ENCODE measurements around the gene NTM. TPM values are rescaled to one million over a fixed set of nuclear protein-coding genes. Genes with fewer than 3 reads are reported as not detected.
A peak's percentile ranks its signal among the peaks of the same experiment; 100 is the strongest.
"Not testable (repeated sequence)": the region's sequence is repeated elsewhere in the genome, so short reads cannot be mapped to it uniquely, and the experiment has no call there.

The NTM gene
- total RNA-seq, 4 donors from 2014 or later = 1.4 to 2.8 (median 1.7) TPM

DNA sequence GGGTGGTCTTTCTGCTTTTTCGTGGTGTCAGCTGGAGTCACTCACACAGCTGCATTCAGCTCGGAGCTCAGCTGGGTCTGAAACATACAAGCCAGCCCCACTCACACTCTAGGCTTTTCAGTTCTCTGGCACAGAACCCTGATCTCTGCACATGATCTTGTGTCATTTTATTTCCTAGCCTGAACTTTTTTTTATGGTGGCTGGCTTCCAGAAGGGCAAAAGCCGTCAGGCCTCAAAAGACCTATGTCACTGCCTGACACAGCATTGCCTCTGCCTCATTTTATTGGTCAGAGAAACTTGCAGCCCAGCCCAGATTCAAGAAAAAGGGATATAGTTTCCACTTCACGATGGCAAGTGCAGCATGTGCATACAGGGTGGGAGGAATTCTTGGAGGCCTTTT, 117.8 kb downstream of the NTM start:
- no peak overlapping the region for H3K27ac ChIP-seq
- H3K9me3 ChIP-seq = no peaks in the 10 kb centered on the region
- no peaks in the 10 kb centered on the region for H3K27me3 ChIP-seq
- H3K4me3 ChIP-seq = no peak overlapping the region
- H3K4me1 ChIP-seq = no peaks in the 10 kb centered on the region
- peak in 1 of 3 donors; percentile 66 for DNase-seq
- TF ChIP-seq, protein P1, sequence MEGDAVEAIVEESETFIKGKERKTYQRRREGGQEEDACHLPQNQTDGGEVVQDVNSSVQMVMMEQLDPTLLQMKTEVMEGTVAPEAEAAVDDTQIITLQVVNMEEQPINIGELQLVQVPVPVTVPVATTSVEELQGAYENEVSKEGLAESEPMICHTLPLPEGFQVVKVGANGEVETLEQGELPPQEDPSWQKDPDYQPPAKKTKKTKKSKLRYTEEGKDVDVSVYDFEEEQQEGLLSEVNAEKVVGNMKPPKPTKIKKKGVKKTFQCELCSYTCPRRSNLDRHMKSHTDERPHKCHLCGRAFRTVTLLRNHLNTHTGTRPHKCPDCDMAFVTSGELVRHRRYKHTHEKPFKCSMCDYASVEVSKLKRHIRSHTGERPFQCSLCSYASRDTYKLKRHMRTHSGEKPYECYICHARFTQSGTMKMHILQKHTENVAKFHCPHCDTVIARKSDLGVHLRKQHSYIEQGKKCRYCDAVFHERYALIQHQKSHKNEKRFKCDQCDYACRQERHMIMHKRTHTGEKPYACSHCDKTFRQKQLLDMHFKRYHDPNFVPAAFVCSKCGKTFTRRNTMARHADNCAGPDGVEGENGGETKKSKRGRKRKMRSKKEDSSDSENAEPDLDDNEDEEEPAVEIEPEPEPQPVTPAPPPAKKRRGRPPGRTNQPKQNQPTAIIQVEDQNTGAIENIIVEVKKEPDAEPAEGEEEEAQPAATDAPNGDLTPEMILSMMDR (IDR thresholded peaks at IDR 0.05) = no peak
- H3K36me3 ChIP-seq = no peaks in the 10 kb centered on the region

DNA sequence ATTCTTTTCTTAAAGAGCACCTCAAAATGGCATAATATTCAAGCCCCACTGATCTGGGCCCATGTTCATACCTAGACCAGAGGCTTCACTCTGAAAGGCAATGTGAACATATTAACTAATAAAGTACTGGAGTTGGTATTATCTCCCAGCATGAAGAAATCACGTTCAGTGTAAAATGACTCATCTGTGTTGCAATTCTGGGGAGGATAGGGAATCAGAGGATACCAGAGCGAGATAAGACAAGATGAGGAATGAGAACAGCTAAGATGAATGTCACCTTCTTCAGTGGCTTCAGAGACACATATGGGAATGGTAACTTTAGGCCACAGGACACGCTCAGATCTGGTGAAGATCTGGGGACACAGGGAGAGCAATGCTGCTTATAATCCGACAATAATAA, 121.1 kb downstream of the NTM start:
- H3K4me1 ChIP-seq = no peaks in the 10 kb centered on the region
- TF ChIP-seq, protein P1 (IDR thresholded peaks at IDR 0.05) = no peak
- no peak for TF ChIP-seq POLR2A (IDR thresholded peaks at IDR 0.05)
- DNase-seq = no peak

DNA sequence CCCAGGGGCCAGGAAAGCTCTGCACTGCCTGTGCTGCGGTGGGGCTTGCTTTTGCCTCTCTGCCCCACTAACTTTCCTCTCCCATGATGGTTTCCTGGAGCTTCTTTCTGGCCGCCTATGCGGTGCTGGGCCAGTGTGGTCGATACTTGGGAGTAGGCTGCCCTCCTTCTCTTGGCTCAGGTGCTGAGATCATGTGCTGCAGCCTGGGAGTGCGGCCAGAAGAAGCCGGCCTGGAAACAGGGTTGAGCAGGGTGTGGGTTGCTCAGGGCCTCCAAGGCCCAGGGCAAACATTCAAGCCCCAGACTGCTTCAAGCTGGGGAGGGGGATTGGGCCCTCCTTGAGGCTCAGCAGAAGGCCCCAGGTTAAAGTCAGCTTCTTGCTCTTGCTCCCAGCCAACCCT, 125.0 kb downstream of the NTM start:
- no peaks in the 10 kb centered on the region for H3K9me3 ChIP-seq
- H3K27ac ChIP-seq = no peak overlapping the region
- no peaks in the 10 kb centered on the region for H3K36me3 ChIP-seq
- no peaks in the 10 kb centered on the region for H3K4me1 ChIP-seq
- DNase-seq = no peak
- no peaks in the 10 kb centered on the region for H3K27me3 ChIP-seq
- no peak overlapping the region for H3K4me3 ChIP-seq
- no peak for TF ChIP-seq POLR2A (IDR thresholded peaks at IDR 0.05)
- TF ChIP-seq, protein P1 (IDR thresholded peaks at IDR 0.05) = no peak

More for the DNA sequence above, 121.1 kb downstream of the NTM start:
- Histone ChIP-seq H3K9me3 (no peaks in the 10 kb centered on the region), H3K36me3 (no peaks in the 10 kb centered on the region), H3K4me3 (no peak overlapping the region), H3K27me3 (no peaks in the 10 kb centered on the region), H3K27ac (no peak overlapping the region)

DNA sequence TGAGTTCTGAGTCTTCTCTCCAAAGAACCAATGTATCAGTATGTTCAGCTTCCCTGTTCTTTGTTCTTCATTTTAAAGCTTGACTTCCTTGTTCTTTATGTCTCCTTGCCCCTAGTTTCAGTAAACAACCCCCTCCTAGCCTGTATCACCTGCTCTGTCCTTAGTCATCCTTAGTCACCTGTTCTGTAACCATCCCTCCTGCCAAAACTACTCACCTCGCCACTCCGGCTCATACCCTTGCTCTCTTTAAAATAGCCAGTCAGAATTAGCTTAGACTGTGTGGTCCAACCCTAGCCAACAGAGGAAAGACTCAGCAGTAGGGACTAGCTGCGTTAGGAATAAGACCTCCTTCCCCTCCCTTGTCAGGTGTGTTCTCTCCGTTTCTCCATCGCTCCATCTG, 127.3 kb downstream of the NTM start:
- H3K27ac ChIP-seq, H3K4me3 ChIP-seq, DNase-seq, H3K27me3 ChIP-seq, H3K9me3 ChIP-seq, H3K36me3 ChIP-seq, H3K4me1 ChIP-seq: not testable (repeated sequence)

DNA sequence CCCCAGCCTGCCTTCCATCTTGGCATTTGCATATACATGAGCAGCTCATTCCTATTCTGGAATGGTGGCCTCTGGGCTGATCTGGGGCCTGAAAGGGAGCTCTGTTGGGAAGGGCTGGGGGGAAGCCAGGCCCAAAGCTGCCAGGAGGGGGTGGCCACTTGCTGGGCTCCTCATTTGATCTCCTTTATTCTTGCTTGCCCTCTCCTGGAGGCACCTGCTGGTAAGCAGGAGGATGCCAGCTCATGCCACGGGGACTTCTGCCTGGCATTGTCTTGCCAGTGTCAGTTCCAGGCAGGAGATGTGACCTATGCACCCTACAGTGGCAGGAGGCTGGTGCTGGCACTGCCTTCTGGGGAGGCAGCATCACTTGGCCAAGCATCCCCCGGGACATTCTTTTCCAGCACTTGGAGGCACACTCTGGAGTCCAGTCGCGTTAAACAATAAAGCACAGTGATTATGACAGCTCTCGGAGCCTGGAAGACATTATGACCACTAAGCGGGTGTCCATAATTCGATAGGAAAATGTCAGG, 128.3 kb downstream of the NTM start:
- TF ChIP-seq, protein P1 (IDR thresholded peaks at IDR 0.05) = no peak
- TF ChIP-seq POLR2A (IDR thresholded peaks at IDR 0.05) = no peak
- Histone ChIP-seq H3K27ac (no peak overlapping the region), H3K36me3 (no peaks in the 10 kb centered on the region), H3K27me3 (no peaks in the 10 kb centered on the region), H3K4me1 (no peaks in the 10 kb centered on the region), H3K9me3 (no peaks in the 10 kb centered on the region), H3K4me3 (no peak overlapping the region)
- DNase-seq = no peak

DNA sequence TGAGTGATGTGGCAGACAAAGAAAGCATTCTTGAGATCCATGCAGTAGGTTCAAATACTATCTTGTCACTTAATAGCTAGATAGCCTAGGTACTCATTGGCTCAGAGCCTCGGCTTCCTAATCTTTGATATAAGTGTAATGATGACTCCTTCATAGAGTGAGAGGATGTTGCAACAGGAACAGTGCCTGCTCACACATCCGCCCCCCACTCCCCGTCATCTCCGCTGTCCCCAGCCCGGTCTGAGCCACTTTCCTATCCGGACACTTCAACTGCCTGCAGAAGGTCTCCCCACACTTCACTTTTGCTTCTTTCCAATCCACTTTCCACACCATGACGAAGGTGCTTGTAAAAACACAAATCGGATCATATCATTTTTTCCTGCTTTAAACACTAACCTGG, 128.8 kb downstream of the NTM start:
- Histone ChIP-seq H3K36me3 (no peaks in the 10 kb centered on the region), H3K27ac (no peak overlapping the region), H3K9me3 (no peaks in the 10 kb centered on the region), H3K4me3 (no peak overlapping the region), H3K4me1 (no peaks in the 10 kb centered on the region), H3K27me3 (no peaks in the 10 kb centered on the region)
- no peak for DNase-seq
- TF ChIP-seq POLR2A (IDR thresholded peaks at IDR 0.05) = no peak
- TF ChIP-seq, protein P1 (IDR thresholded peaks at IDR 0.05) = no peak

Data from Peyer's patch (tissue), 4 donors.